ENCODE data around the gene HS6ST2.

Gene HS6ST2

DNA sequence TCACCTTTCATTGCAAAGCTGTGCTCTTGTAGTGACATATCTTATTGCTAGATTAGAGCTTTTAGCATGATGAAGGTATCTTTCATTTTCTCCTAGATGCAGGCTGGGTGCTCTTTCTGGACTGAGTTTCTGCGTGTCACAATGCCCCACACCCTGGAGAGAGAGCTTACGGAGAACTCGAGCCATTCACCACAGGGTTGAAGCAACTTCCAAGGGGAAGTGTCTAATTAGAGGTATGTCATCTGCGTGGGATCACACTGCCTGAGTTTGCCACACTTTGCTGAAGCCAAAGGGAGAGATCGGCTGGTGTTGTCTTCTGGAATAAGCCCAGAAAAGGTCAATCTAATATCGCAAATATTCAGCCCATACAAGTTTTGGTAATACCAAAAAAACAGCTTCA lies 290.3 kb downstream of the HS6ST2 start:
- DNase-seq: no peak

DNA sequence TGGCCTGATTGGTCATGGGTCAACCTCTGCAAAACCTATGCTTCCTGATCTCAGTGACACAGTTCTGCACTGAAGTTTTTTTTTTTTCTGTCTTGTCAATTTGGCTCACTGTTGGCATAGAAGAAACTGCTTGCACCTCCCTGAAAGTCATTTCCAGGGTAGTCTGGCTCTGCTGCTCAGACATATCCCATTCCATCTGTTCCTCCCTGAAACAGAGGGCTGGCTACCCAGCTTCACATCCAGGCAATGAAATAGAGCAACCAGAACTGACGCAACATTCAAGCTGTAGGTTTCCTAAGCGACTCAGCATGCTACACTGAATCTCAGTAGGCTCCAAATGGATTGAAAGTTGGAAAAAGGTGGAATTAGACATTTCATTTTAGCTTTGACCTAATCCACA lies 292.8 kb downstream of the HS6ST2 start:
- DNase-seq: no peak

- DNase-seq: no peak
These were observed 294.2 kb downstream of the HS6ST2 start for GRCh38 chrX:132664273-132664672.

GRCh38 chrX:132662844-132663243 lies 295.6 kb downstream of the HS6ST2 start:
- no peak for DNase-seq

DNA sequence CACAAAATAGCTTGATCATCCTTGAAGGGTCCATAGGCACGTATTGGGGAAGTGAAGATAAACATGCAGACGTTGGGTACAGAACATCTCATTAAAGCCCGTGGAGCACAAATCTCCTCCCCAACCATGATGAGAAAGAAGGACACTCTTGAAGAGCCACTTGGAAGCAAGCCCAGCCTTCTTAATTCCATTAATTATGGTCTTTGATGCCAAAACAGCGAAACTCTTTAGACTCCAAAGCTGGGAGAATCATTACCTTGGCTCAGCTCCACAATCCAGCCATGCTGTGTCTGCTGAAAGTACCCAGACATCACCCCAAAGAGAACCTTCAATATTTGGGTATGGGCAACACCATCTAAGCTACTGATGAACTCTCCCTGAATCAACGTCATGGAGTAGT lies 300.6 kb downstream of the HS6ST2 start:
- no peak for DNase-seq

DNA sequence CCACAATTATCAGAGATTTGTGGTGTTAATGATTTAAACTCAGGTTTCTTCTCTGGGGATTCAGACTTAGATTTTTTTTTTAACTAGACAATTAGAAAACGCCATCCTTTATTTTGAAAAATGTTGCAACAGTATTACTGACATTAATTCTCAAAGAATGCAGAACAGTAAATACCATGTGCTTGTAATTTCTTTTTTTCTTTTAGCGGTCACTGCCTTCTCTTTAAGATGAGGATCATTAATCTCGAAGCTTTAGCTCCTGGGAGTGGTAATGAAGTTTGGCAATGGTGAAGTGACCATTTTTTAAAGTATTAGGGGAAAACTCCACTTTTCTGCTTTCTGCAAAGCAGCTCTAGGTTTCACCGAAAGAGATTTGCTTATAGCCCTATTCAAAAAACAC lies 305.6 kb downstream of the HS6ST2 start:
- DNase-seq: no peak

- DNase-seq: no peak
These were observed 306.9 kb downstream of the HS6ST2 start for GRCh38 chrX:132651421-132652086.

GRCh38 chrX:132648895-132649294 lies 309.5 kb downstream of the HS6ST2 start:
- DNase-seq: no peak

- DNase-seq: no peak
These were observed 319.0 kb downstream of the HS6ST2 start for GRCh38 chrX:132639446-132639845.

DNA sequence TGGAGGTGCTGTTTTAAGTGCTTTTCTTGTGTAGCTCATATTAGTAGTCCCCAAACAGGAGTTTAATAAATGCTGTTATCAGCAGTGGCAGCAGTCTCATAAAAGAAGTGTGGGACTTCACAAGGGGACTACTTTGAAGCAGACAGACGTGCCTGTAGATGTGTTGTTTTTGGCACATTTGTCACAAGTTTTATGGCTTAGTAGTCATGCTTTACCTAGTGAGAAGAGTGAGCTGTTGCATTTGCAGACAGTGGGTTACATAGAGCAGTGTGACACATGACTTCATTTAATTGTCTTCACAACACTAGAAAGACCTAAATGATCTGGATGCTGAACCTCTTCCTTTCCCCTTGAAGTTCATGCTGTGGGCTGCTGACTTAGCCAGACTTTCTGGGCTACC lies 320.1 kb downstream of the HS6ST2 start:
- no peak for DNase-seq

GRCh38 chrX:132636080-132636479 lies 322.3 kb downstream of the HS6ST2 start:
- no peak for DNase-seq

GRCh38 chrX:132634521-132634920 lies 323.9 kb downstream of the HS6ST2 start:
- DNase-seq: no peak

DNA sequence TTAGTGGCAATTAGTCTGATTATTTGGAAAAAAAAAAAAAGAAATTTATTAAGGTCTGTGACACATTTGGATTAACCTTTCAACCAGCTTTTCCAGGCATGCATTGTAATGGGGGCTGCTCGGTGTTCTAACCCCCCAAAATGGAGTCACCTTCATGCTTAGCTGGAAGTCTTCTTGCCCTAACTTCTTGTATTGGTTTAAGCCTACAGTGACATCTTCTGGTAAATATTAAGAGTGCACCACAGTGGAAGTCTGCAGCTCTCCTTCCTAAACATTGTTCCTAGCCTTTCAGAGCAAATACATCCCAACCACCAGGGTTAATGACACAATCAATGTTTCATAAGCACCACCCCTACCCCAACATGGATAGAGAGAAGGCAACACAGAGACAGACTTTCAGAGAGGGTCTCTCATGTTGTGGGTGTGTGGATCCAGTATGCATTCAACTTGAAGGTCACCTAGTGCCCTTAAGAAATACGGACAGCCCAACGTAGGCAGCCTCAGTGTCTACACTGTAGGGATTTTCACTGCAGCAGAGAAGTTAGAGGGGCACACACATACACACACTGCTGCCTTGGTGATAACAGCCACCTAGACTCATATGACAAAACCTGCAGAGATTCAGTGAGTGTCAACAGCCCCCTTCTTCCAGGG lies 326.7 kb downstream of the HS6ST2 start:
- no peak for DNase-seq

DNA sequence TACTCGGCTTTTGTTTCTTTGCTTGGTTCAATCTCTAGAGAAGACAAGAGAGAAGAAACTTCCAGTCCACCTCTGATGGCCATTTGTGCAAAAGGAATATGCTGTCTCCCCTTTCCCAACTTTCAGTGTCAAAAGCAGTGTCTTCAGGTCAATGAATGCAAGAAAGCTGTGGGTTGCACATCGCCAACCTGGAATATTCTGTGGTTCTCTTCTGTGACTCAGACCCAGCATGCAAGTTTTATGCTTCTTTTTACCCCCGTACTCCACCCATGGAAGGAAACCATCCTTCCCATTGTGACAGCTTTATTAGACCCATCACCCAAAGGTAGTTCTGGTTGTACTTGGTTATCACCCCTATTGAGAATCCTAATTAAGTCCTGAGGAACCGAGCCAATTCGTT lies 334.0 kb downstream of the HS6ST2 start:
- no peak for DNase-seq

DNA sequence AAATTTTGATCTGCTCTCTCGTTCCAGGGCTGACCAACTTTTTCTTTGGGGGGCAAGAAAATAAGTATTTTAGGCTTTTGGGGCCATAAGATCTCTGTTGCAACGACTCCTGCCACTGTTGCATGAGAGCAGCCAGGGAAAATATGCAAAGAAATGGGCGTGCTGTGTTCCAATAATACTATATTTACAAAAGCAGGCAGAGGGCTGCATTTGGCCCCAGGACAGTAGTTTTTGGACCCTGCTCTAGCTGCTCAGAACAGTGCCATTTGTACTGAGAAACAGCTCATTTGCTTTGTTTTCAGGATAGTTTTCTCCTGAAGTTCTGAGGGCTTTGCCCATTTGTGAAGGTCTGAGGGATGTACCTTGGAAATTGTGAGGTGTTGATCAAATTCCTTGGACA lies 334.5 kb downstream of the HS6ST2 start:
- no peak for DNase-seq

DNA sequence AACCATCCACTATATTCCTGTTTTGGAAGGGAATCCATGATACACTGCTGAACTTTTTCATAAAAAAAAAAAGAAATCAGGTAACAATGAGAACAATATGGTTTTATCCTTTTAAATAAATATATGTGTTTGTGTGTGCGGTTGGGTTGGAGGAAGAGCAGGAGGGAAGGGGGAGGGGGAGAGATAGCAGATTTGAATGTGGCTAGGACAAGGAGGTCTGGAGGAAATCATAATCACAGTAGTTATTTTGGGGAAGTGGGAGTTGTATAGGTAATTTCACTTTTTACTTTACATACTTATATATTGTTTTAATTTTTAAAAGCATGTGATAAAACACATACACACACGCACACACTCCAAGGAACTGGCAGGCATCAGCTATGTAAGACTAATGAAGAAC lies 335.1 kb downstream of the HS6ST2 start:
- no peak for DNase-seq

GRCh38 chrX:132622130-132622529 lies 336.3 kb downstream of the HS6ST2 start:
- DNase-seq: no peak

GRCh38 chrX:132618810-132619209 lies 339.6 kb downstream of the HS6ST2 start:
- DNase-seq: no peak

DNA sequence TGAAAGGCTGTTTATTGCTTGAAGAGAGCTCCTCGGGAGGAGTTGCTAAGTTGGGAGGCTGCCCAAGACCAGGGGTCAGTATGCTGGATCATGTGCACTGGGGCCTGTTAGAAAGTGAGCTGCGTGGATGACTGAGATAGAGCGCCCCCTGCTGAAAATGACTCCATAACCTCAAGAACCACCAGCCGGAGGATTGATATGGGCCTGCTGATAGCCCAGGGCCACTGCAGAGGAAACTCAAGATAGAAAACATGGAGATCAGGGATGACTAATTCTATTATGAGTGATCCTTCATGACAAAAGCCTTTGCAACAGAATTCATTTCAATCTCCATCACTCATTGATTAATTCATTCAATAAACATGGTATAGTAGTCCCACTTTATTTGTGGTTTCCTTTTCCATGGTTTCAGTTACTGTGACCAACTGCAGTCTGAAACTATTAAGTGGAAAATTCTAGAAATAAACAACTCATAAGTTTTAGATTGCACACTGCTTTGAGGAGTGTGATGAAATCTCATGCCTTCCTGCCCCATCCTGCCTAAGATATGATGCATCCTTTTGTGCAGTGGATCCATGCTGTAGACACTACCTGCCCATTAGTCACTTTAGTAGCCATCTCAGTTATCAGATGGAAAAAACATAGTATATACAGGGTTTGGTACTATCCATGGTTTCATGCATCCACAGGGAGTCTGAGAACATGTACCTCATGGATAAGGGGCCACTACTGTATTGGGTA lies 342.9 kb downstream of the HS6ST2 start:
- no peak for DNase-seq

DNA sequence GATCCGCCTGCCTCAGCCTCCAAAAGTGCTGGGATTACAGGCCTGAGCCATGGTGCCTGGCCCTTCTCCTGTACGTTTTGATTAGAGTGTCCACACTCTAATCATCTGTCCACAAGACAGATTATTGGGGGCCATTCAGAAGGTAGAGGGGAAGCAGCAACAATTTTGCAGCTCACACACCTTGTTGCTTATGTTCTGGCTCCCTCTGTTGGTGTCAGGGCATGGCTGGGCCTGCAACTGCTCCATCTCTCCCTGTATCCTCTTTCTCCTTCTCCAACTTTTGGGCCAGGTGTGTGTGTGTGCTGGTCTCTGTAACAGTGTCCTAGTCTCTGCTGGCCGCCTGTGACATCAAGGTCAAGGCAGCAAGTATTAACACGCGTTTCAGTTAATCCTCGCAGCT lies 344.1 kb downstream of the HS6ST2 start:
- DNase-seq: no peak

DNA sequence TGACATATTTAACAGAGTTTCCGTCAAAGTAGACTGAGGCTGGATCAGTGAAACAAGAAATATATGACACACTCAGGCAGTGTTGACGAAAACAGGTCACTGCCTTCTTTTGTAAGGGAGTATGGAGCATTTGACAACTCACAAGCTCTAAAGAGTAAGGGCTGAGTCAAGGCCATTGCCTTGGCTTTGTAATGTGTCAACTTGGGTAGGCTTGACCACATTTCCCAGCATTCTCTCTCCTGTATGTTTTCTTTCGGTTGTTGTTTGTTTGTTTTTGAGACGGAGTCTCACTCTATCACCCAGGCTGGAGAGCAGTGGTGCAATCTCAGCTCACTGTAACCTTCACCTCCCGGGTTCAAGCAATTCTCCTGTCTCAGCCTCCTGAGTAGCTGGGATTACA lies 344.6 kb downstream of the HS6ST2 start:
- DNase-seq: no peak

- no peak for DNase-seq
These were observed 345.4 kb downstream of the HS6ST2 start for GRCh38 chrX:132612821-132613564.

GRCh38 chrX:132610536-132610935 lies 347.9 kb downstream of the HS6ST2 start:
- no peak for DNase-seq

All from NCI-H2081 treated with DMSO at 0.1 percent for 48 hours (cell line).